Ecto neural progenitor cell (in vitro differentiated cells): Measurements from ENCODE around the gene B4GALT6.

Experiments used
- DNase-seq: peaks from one replicate; pipeline ENCODE4 v3.0.0-alpha.2; 2018; ENCODE audit warnings: low spot score

Gene B4GALT6

DNA sequence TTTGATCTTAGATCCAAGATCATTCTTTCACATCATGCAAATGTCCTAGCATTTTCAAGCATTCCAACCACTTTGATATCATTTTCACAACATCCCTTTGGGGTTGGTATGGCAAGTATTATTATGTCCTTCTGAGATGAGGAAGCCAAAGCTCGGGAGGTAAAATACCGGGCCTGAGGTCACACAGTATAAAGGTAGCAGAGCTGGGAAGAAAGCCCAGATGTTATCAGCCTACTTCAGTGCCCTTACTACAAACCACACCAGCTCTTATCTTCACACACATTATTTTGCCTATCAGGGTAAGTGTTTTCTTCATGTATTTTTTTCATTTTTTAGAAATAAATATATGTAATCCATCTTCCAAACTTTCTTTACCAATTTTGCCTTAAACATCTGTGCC, 4.2 kb upstream of the B4GALT6 start:
- DNase-seq, result no peak

GRCh38 chr18:31686986-31687928, 2.9 kb upstream of the B4GALT6 start:
- no peak for DNase-seq

- DNase-seq, result no peak
Measured at GRCh38 chr18:31686572-31686971, 2.2 kb upstream of the B4GALT6 start.

DNA sequence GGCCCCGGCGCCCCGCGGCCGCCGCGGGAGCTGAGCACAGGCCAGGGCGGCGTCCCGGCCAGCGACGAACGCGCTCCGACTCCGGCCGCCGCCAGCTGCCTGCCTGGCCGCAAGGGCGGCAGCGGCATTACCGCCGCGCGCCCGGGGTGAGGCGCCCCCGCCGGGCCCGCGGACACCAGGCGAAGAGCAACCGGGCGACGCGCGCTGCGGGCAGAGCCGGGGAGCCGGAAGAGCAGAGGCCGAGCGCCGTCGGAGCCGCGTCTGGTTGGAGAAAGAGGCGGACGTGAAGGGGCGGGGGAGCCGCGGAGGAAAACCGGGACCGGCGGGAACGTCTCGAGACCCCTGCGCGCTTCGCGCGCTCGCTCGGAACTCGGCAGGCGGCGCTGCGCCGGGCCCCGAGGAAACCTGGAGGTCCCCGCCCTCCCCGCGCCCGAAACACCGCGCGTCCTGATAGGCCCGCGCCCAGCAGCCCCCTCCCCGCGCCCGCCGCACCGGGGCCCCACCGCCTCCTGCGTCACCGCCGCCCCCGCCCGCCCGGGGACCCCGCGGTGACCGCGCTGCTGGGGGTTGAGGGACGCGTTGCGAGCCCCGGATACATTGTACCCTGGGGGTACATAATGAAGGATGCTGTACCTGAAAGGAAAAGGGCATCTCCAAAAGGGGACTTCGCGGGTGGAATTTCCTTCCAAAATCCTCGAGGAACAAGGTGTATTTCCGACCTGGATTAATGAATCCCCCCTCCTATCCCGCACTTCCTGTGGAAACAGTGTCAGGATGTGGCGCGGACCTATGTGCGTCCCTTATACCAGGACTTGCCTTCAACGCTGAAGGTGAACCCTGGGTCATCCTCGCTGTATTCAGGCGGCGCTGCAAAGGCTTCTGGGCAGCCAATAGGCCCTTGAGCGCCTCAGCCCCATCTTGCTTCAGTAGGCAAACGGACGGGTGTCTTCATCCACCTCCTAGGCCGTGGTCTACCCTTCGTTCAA, 1.0 kb upstream of the B4GALT6 start:
- peak; percentile 89 for DNase-seq

DNA sequence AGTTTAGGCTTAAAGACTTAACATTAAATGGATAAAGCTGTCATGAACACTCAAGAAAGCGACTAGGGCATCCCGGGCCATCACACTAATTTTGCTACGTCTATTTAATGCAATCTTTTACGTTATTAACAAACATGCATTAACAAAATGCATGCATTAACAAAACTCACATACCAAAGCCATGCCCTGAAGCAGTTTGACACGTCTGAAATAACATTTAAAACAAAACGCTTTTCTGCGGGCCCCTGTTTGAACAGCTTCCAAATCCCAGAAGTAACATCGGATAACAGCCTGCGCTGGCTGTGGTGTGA, 458 bp downstream of the B4GALT6 start:
- no peak for DNase-seq

GRCh38 chr18:31683106-31683505, 1.3 kb downstream of the B4GALT6 start:
- no peak for DNase-seq

DNA sequence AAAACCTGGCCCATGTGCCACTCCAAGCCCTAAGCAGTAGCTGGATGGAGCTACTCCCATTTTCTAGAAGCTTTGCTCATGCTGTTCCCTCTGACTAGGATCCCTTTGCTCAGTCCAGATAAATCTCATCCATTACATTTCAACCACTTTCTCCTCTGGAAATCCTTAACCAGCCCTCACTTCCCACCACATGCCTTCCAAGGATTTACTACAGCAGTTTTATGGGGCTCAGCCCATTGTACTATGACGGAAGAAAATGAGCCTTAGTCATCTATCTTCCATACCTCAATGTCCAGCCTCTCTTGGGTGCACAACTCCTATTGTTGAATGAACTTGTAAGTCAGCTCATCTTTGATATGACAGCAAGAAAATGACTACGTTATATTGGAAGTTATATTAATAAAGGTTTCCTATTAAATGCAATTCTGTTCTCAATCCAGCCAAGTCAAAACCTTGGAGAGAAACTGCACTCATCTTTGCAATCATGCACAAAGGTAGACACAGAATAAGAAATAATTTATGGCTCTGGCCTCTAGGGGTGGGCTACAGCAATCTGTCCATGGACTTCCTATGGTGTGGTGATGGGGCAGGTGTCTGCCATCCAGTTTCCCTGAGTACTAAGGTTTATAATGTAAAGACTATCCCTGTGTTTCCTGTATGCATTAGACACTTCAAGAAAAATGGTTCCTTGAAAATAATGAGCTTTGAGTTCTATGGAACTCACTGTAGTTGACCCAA, 3.4 kb downstream of the B4GALT6 start:
- no peak for DNase-seq

DNA sequence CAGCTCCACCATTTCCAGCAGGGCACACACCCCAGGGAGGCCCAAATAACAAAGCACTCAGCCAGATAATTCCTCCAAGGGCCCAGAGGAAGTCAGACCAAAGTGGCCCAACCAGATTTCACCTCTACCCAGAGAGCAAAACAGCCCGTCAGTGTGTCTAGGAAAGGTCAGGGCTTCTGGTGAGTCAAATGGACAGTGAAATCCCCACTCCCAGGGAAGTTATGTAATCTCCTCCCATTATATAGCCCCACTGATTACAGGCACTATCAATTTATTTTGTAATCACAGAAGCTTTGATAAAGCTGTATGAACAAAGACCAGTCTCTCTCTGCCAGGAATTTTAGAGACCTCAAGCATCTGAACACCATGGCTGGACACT, 4.0 kb downstream of the B4GALT6 start:
- no peak for DNase-seq

DNA sequence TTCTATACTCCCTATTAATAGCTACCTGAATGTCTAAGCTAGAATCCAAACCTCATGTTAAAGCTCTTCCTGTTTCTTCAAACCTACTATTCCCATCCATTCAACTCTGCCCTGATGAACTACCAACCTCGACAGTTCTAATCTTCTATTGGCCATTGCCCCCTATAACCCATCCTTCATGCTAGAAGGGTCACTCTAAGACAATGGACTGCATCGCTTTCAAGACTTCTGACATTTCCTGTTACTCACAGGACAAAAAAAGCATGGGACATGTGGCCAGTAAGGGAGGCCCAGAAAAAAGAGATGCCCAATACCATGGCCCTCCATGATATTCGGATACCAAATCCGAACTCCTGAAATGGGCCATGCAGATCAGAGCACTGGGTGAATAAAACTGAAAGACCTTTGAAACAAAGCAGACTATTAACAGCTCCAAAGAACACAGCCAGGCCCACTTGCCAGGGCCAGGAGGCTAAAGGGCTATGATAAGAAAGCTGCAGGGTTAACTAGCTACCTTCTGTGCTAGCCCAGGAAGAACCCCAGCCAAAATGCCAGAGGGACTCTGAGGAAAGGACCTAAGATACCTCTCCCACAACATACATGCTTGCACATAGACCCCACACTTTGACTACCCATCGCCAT, 4.5 kb downstream of the B4GALT6 start:
- no peak for DNase-seq

- no peak for DNase-seq
Measured at GRCh38 chr18:31679133-31679742, 5.1 kb downstream of the B4GALT6 start.

DNA sequence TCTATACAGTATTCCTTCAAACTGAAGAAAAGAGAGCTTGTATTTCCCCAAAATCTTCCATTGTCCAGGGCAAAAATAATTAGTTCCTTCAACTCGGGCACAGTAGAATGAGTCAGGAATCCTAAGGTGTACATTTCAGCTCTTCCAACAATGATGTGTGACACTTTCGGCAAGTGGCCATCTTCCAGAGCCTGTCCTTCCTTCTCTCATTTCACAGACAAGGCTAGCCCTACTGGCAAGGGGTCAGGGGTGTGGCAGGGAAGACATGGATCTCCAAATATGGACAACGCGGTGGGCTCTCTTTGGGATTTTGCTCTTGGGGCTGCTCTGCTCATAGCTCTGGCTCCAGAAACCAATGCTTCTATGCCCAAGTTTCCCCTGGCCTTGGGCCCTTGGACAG, 6.0 kb downstream of the B4GALT6 start:
- DNase-seq, result no peak

DNA sequence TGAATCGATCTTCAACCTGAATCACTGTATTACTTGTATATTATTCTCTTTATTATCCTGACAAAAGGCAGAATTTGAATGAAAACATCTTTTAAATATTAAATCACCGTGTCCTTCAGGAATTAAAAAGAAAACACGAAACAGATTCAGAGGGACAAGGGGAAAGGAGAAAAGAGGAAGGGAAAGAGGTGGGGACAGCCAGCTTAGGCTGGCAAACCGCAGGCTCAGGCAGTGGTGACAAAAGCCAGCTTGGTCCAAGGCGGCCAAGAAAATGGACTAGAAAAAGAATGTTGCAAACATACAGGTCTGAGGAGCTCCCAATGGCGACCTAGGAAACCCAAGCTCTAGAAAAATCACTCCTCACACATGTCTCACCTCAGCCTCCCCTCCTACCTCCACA, 6.8 kb downstream of the B4GALT6 start:
- DNase-seq, result no peak

- DNase-seq, result no peak
Measured at GRCh38 chr18:31675404-31675803, 9.0 kb downstream of the B4GALT6 start.

DNA sequence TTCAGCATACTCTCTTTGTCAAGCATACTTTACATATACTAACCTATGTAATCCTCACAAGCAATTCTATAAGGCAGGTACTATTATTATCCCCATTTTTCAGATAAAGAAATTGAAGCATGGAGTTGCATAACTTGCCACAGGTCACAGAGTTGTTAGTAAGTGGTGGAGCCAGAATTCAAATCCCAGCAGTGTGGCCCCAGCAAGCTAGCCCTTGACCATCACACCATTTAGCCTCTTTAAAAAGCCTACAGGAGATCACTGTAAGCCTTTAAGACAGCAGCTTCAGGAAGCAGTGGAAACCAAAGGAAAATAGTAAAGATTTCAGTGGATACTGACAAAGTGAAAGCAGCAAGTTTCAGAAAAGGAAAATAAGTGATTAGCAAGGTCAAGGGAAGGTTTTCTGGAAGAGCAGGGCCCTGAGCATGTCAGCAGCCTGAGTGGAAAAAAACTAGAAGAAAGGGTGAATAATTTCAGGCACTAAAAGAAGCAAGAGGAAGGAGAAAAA, 11.7 kb downstream of the B4GALT6 start:
- DNase-seq, result no peak

DNA sequence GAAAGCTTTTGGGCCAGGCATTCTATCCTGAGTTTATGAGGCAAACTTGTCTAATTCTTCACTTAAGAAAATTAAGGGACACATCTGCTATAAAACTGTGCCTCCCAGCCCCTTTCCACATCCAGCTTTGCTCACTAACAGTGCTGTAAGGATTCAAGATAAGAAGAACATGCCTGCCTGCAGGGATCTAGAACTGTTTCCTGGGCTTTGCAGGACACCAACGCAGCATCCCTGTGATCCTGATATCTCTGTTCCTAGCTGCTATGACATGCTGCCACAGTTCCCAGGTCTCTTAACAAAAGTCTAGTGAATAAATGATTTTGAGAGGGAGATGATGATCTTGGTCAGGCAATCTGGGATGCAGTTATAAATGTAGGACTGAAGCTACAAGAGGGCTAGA, 12.4 kb downstream of the B4GALT6 start:
- DNase-seq, result no peak

DNA sequence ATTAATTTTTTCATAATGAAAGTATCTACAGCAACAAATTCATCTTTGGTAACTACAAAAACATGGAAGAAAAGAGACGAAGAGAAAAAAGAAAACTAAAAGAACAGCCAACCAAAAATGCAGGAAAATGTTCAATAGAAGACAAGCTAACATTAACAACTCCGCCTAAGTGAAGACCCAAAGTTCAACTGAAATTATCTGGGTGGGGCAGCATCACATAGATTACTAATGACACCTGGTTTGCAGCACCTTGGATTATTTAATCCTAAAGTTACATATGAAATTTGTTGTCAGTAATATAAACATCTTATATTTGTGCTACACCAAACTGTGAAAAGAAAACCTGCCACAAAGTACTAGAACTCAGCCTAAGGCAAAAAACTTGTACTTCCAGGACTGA, 14.8 kb downstream of the B4GALT6 start:
- DNase-seq, result no peak

- no peak for DNase-seq
Measured at GRCh38 chr18:31667185-31667584, 17.2 kb downstream of the B4GALT6 start.

DNA sequence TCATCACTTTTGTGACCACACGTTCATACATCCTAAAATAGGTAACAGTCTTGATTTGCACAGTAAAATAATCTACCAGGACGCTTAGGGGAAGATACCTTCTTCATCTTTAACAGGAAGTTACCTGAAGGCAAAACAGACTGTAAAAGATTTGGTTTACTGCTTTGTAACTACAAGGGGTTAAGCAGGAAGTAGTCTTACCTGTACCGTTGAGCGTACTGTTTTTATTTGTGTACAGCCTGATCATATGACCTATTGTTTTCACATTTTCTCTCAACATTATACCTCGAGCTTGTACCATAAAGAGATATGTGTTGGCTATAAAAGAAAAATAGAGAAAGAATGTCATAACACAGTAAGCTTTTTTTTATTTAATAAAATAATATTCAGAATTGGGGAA, 18.3 kb downstream of the B4GALT6 start:
- DNase-seq, result no peak

GRCh38 chr18:31664101-31664500, 20.3 kb downstream of the B4GALT6 start:
- no peak for DNase-seq

DNA sequence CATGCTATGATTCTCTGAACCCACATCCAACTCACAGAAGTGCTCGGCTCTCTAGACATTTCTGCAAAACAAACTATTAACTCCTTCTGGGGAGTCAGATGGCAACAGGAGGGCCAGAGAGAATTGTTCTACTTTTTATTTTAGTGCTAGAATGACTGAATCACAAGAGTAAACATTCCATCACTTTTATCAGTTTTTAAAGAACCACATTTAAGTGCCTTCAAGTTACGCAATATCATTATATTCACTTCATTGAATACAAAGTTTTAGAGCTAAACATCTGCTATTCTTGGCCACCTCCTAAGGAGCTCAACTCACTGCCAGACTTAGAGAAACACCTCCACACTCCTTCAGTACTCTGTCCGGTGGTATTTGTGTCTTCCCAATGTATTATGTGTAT, 22.4 kb downstream of the B4GALT6 start:
- DNase-seq, result no peak

DNA sequence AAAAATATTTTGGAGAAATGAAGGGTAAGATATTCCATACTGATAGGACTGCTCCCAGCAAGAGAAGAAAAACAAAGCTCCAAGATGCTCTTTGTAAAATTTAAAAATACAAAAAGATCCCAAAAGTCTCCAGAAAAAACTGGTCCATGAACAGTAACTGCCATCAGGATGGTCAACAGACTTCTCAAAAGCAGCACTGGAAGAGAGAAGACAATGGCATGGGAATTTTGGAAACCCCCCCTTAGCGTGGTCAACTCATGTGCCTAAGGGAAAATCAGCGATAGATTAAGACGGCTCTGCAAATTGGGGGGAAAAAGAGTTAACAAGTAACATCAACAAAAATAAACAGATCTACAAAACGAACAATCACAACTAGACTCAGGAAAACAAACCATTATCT, 23.6 kb downstream of the B4GALT6 start:
- DNase-seq, result no peak
